Gastrocnemius medialis (tissue), 4 donors: Measurements from ENCODE around the gene JUP.

Experiments used
- POLR2A ChIP-seq, 2 donors: fragments of 450-650 bp; IDR thresholded peaks; one replicate each; pipeline ENCODE4 v1.6.1; 2017; ENCODE audit warnings: antibody characterized with exemption in 2 of 2, mild to moderate bottlenecking in 2 of 2, moderate library complexity in 2 of 2
- TF ChIP-seq, protein P1 (sequence below), 5 experiments: fragments of 450-650 bp in 3 of 5; fragments of 200-600 bp in 2 of 5; sonication (generic) in 2 of 5; IDR thresholded peaks in 4 of 5; conservative IDR thresholded peaks in 1 of 5; 1 replicate in 4 of 5; 2 replicates in 1 of 5; pipeline ENCODE4 v1.5.1; 2016 to 2019; ENCODE audit warnings: antibody characterized with exemption in 5 of 5, mild to moderate bottlenecking in 3 of 5, moderate library complexity in 3 of 5

DNA sequence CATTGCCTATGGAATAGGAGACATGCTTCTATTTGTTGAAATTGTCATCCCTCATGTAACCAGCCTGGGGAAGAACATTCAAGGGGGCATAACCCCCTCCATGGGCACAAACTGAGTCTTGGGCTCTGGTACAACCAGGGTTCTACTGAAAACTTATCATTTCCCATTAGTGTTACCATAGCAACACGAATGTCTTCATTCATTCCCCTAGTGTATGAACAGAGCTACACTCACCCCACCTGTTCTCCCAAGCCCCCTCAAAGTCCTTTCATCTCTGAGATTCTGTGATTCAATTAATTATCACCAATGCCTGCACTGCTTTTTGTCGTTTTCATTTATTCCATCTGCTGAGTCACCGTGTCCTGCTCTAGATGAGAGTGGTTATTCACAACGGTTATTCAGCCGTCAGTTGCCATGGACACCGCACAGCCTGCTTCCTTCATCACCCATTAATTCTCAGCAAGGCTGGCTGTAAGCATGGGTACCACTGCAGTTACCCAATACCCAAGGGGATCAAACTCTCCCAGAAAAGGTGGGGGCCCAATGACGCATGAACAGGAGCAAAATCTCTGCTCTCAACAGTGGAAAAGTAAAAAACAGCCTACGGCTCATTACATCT is 75.9 kb downstream of the JUP start:
- no peak for TF ChIP-seq POLR2A (IDR thresholded peaks at IDR 0.05)
- TF ChIP-seq, protein P1, sequence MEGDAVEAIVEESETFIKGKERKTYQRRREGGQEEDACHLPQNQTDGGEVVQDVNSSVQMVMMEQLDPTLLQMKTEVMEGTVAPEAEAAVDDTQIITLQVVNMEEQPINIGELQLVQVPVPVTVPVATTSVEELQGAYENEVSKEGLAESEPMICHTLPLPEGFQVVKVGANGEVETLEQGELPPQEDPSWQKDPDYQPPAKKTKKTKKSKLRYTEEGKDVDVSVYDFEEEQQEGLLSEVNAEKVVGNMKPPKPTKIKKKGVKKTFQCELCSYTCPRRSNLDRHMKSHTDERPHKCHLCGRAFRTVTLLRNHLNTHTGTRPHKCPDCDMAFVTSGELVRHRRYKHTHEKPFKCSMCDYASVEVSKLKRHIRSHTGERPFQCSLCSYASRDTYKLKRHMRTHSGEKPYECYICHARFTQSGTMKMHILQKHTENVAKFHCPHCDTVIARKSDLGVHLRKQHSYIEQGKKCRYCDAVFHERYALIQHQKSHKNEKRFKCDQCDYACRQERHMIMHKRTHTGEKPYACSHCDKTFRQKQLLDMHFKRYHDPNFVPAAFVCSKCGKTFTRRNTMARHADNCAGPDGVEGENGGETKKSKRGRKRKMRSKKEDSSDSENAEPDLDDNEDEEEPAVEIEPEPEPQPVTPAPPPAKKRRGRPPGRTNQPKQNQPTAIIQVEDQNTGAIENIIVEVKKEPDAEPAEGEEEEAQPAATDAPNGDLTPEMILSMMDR (IDR thresholded peaks at IDR 0.05 in 4 of 5, conservative IDR thresholded peaks at IDR 0.05 in 1 of 5) = no peak
